Heart left ventricle (tissue), 16 donors: ENCODE results near the gene WDR82. TPM values are rescaled to one million over a fixed set of nuclear protein-coding genes. Genes with fewer than 3 reads are reported as not detected.

Experiments
- ATAC-seq, 4 donors: fragments of 200-7000 bp; cut with Tn5 transposase; one replicate each; pipeline ENCODE4 v1.9.1; 2020 to 2022; ENCODE audit warnings: moderate library complexity in 4 of 4, mild to moderate bottlenecking in 3 of 4, moderate number of reproducible peaks in 1 of 4
- DNase-seq, 5 donors: peaks; one replicate each; pipeline ENCODE4 v3.0.0-alpha.2; 2020
- H3K27ac ChIP-seq, 12 donors: fragments of 200-600 bp; sonication (generic) in 4 of 12; one replicate each; pipeline versions ENCODE4 v1.5.0 to v1.8.0; 2016 to 2022; ENCODE audit warnings: mild to moderate bottlenecking in 2 of 12
- H3K27me3 ChIP-seq, 9 donors: fragments of 200-600 bp; sonication (generic) in 2 of 9; one replicate each; pipeline versions ENCODE4 v1.5.1 to v1.8.0; 2016 to 2022; ENCODE audit warnings: mild to moderate bottlenecking in 3 of 9
- H3K36me3 ChIP-seq, 9 donors: fragments of 200-600 bp; sonication (generic) in 2 of 9; one replicate each; pipeline versions ENCODE4 v1.5.0 to v1.8.0; 2018 to 2022; ENCODE audit warnings: mild to moderate bottlenecking in 2 of 9
- H3K4me1 ChIP-seq, 12 donors: fragments of 200-600 bp; sonication (generic) in 4 of 12; one replicate each; pipeline versions ENCODE4 v1.5.0 to v1.8.0; 2016 to 2022; ENCODE audit warnings: mild to moderate bottlenecking in 3 of 12
- H3K4me3 ChIP-seq, 12 donors: fragments of 200-600 bp; sonication (generic) in 4 of 12; one replicate each; pipeline versions ENCODE4 v1.5.0 to v1.8.0; 2017 to 2022; ENCODE audit warnings: mild to moderate bottlenecking in 9 of 12, moderate library complexity in 4 of 12
- H3K9me3 ChIP-seq, 12 donors: fragments of 200-600 bp; sonication (generic) in 4 of 12; one replicate each; pipeline versions ENCODE4 v1.5.0 to v1.8.0; 2016 to 2022; ENCODE audit warnings: mild to moderate bottlenecking in 1 of 12
- CTCF ChIP-seq, 12 donors: fragments of 200-600 bp; sonication (generic) in 4 of 12; IDR thresholded peaks; one replicate each; pipeline versions ENCODE4 v1.5.0 to v1.8.0; 2018 to 2022; ENCODE audit warnings: antibody characterized with exemption in 12 of 12, mild to moderate bottlenecking in 5 of 12
- POLR2A ChIP-seq, 2 donors: fragments of 450-650 bp; IDR thresholded peaks; one replicate each; pipeline ENCODE4 v1.6.1; 2017; ENCODE audit warnings: antibody characterized with exemption in 2 of 2, mild to moderate bottlenecking in 2 of 2, moderate library complexity in 2 of 2
- WGBS, 4 donors: extraction: QIAGEN DNeasy Blood & Tissue Kit in 2 of 4; methylation state at CpG; one replicate each; pipeline versions ENCODE4 v1.1.5 to v1.1.7; 2013 to 2018; 5-methylcytosine and 5-hydroxymethylcytosine counted together
- intact Hi-C, 10 donors: fragments of 100-400 bp; cut with DNase I; formaldehyde crosslinking; loops; one replicate each; pipeline versions ENCODE4 v1.11.1 to v1.14.2; 2022
- polyA plus RNA-seq, 2 donors: library from polyadenylated mRNA; stranded (reverse); fragments of 200-250 nt; gene quantifications; one replicate each; pipeline ENCODE4 v1.2.3, GENCODE V29; 2013
- total RNA-seq, 9 donors: library from RNA; depleted of rRNA in 2 of 9; stranded (reverse); fragments of >200 nt in 2 of 9; fragmentation: NEBNext Ultra II Directional in 3 of 9; extraction: Animal tissue kit (Norgen Biotek cat#: 25700) in 3 of 9; gene quantifications; one replicate each; pipeline versions ENCODE4 v1.1.0 to v1.2.4, GENCODE V29; 2016 to 2023
- donor health status: ischemic (EF 13 %, LVEDD 7.1; RV severe dilation, severe dysfunction).
- donor health status: healthy with polysubstance abuse.
- donor health status: DM: no; HTN: yes; CAD: no.
- donor health status: DM: no; HTN: no; CAD: no.
- donor health status: ischemic (EF 25% LVEDD 6.9; RV normal size, moderate dysfunction).
- donor health status: ischemic (EF 25% LVEDD 5.7; RV mildly dilated, moderate dysfunction).
- donor health status: healthy.
- donor health status: DM: yes; HTN: yes; CAD: no.
- donor health status: ischemic (EF 35%, LVEDD 5.7; RV mildly dilated, moderate dysfunction).
- donor health status: nonischemic (EF 11% LVEDD 7.7; RV severe dilation, severe dysfunction).
- donor health status: DM: yes; HTN: yes; CAD: no.
- donor health status: PGD.
- donor health status: ischemic (EF 29% LVEDD 5.4; RV normal size, mild dysfunction).
- donor health status: nonischemic (EF 23%, LVEDD 6.1; RV moderate dilation, normal function).

WDR82 gene
- total and polyA plus RNA-seq, 11 donors = 24.7 to 73.6 (median 61.2) TPM

- Histone ChIP-seq H3K9me3 (no peaks in the 10 kb centered on the region), H3K4me3 (no peak overlapping the region), H3K27ac (peak overlapping the region in 2 of 12 donors; percentile 20 to 80), H3K36me3 (peaks cover 0 to 20% (median 7%) of the 10 kb centered on the region in 9 donors), H3K27me3 (no peaks in the 10 kb centered on the region), H3K4me1 (peaks cover 0 to 54% (median 23%) of the 10 kb centered on the region in 12 donors)
- no peak for ATAC-seq
- WGBS, 4 donors = 62 to 71% (median 68%) methylated on average over 8 of the region's 8 CpGs
- no peak for TF ChIP-seq POLR2A (IDR thresholded peaks at IDR 0.05)
- TF ChIP-seq CTCF (IDR thresholded peaks at IDR 0.05) = no peak
- intact Hi-C loops = loop anchor here in 2 of 10 donors (10.0 kb wide), 2 partner anchors 123 to 287 kb away; partner anchors contain the start of gene RPL29 (in 1 of the 2)
- DNase-seq = no peak
Observed at GRCh38 chr3:52281981-52282801, 3.7 kb upstream of the WDR82 start.

- H3K9me3 ChIP-seq = no peaks in the 10 kb centered on the region
- H3K36me3 ChIP-seq = peaks cover 0 to 25% (median 7%) of the 10 kb centered on the region in 9 donors
- peak overlapping the region in 5 of 12 donors; percentile 2 to 99 (median 75) for H3K4me3 ChIP-seq
- H3K4me1 ChIP-seq = peaks cover 0 to 65% (median 39%) of the 10 kb centered on the region in 12 donors
- H3K27me3 ChIP-seq = no peaks in the 10 kb centered on the region
- 17 to 31% (median 24%) methylated on average over 6 of the region's 6 CpGs for WGBS, 4 donors
- intact Hi-C loops = loop anchor here in 2 of 10 donors (10.0 kb wide), 2 partner anchors 125 to 285 kb away; partner anchors contain the start of gene RPL29 (in 1 of the 2)
- ATAC-seq = no peak
- TF ChIP-seq POLR2A (IDR thresholded peaks at IDR 0.05) (no peak), CTCF (IDR thresholded peaks at IDR 0.05) (no peak)
- no peak for DNase-seq
- H3K27ac ChIP-seq = peak overlapping the region; percentile 94 to 99 (median 98)
Observed at GRCh38 chr3:52280050-52280461, 1.6 kb upstream of the WDR82 start.

GRCh38 chr3:52279596-52279995 is 1.1 kb upstream of the WDR82 start:
- ATAC-seq (no peak), DNase-seq (no peak)
- Histone ChIP-seq H3K27me3 (no peaks in the 10 kb centered on the region), H3K4me3 (peak overlapping the region in 8 of 12 donors; percentile 2 to 99 (median 80)), H3K36me3 (peaks cover 0 to 30% (median 9%) of the 10 kb centered on the region in 9 donors), H3K9me3 (no peaks in the 10 kb centered on the region), H3K27ac (peak overlapping the region; percentile 94 to 99 (median 98)), H3K4me1 (peaks cover 0 to 69% (median 44%) of the 10 kb centered on the region in 12 donors)
- WGBS, 4 donors = 36 to 54% (median 44%) methylated on average over 2 of the region's 2 CpGs
- intact Hi-C loops = loop anchor here in 8 of 10 donors (2.0 to 5.0 kb wide), 2 partner anchors 41 to 42 kb away; partner anchors contain the start of gene TWF2 (in 8 of the 8)
- no peak for TF ChIP-seq CTCF (IDR thresholded peaks at IDR 0.05)

GRCh38 chr3:52277972-52278509 is 408 bp downstream of the WDR82 start:
- H3K4me3 ChIP-seq = peak overlapping the region; percentile 73 to 99 (median 82)
- intact Hi-C loops = loop anchor here in 8 of 10 donors (2.0 to 5.0 kb wide), 2 partner anchors 39 to 41 kb away; partner anchors contain the start of gene TWF2 (in 8 of the 8)
- ATAC-seq (peak; percentile 41 to 85 (median 73)), DNase-seq (peak in 1 of 5 donors; percentile 75)
- peak overlapping the region; percentile 94 to 99 (median 98) for H3K27ac ChIP-seq
- peaks cover 0 to 80% (median 59%) of the 10 kb centered on the region in 12 donors for H3K4me1 ChIP-seq
- peaks cover 0 to 37% (median 15%) of the 10 kb centered on the region in 9 donors for H3K36me3 ChIP-seq
- H3K27me3 ChIP-seq = no peaks in the 10 kb centered on the region
- TF ChIP-seq POLR2A (IDR thresholded peaks at IDR 0.05) = no peak
- peak in 11 of 12 donors; percentile 16 to 50 (median 38) for TF ChIP-seq CTCF (IDR thresholded peaks at IDR 0.05)
- H3K9me3 ChIP-seq = no peaks in the 10 kb centered on the region
- 0 to 1% (median 1%) methylated on average over 22 to 54 of the region's 54 CpGs for WGBS, 4 donors
